ENCODE results near the gene CACNA2D2. TPM values are rescaled to one million over a fixed set of nuclear protein-coding genes. Genes with fewer than 3 reads are reported as not detected.

The CACNA2D2 gene
- total and polyA plus RNA-seq, 9 donors: 0.95 to 8.6 (median 3.8) TPM

- intact Hi-C loops (cut with DNase I): loop anchor here in 2 of 4 donors (5.0 to 10.0 kb wide), 2 partner anchors 107 to 109 kb away; no protein-coding TSS in a partner anchor
- WGBS, 3 donors: 24 to 31% (median 28%) methylated on average over 12 of the region's 12 CpGs
- Histone ChIP-seq H3K9me3 (no peaks in the 10 kb centered on the region), H3K4me1 (ENCODE audit: insufficient read depth) (no peaks in the 10 kb centered on the region), H3K27ac (no peak overlapping the region), H3K4me3 (no peak overlapping the region), H3K36me3 (no peaks in the 10 kb centered on the region), H3K27me3 (no peaks in the 10 kb centered on the region)
- DNase-seq: no peak
- no peak for TF ChIP-seq POLR2A (IDR thresholded peaks at IDR 0.05)
- TF ChIP-seq, protein P1, sequence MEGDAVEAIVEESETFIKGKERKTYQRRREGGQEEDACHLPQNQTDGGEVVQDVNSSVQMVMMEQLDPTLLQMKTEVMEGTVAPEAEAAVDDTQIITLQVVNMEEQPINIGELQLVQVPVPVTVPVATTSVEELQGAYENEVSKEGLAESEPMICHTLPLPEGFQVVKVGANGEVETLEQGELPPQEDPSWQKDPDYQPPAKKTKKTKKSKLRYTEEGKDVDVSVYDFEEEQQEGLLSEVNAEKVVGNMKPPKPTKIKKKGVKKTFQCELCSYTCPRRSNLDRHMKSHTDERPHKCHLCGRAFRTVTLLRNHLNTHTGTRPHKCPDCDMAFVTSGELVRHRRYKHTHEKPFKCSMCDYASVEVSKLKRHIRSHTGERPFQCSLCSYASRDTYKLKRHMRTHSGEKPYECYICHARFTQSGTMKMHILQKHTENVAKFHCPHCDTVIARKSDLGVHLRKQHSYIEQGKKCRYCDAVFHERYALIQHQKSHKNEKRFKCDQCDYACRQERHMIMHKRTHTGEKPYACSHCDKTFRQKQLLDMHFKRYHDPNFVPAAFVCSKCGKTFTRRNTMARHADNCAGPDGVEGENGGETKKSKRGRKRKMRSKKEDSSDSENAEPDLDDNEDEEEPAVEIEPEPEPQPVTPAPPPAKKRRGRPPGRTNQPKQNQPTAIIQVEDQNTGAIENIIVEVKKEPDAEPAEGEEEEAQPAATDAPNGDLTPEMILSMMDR (IDR thresholded peaks at IDR 0.05): no peak
- TF ChIP-seq EP300 (IDR thresholded peaks at IDR 0.05): no peak
These were observed 67.9 kb downstream of the CACNA2D2 start for GRCh38 chr3:50435371-50436113.

DNA sequence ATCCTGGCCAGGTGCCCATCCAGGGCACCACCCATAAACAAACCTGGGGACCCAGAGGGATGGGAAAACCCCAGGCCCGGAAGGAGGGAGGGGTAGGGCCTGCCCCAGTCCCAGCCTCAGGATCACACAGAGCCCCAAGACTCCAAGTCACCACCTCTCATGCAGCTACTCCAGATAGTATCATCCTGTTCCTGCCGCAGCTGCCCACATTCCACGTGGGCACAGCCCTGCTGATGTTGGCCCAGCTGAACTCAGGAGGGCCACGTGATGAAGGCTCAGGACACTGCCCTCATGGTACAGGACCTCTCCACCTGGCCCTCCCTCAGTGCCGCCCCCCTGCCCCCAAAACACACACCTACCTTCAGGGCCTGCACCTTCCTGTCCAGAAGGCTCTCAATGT, 69.5 kb downstream of the CACNA2D2 start:
- 77 to 85% (median 83%) methylated on average over 4 to 5 of the region's 5 CpGs for WGBS, 3 donors
- intact Hi-C loops (cut with DNase I): loop anchor here in 1 of 4 donors (10.0 kb wide), 1 partner anchor 111 kb away; no protein-coding TSS in a partner anchor
- DNase-seq: no peak
- Histone ChIP-seq H3K9me3 (no peaks in the 10 kb centered on the region), H3K4me1 (ENCODE audit: insufficient read depth) (no peaks in the 10 kb centered on the region), H3K4me3 (no peak overlapping the region), H3K27me3 (no peaks in the 10 kb centered on the region), H3K27ac (no peak overlapping the region), H3K36me3 (no peaks in the 10 kb centered on the region)
- TF ChIP-seq, protein P1 (IDR thresholded peaks at IDR 0.05): no peak
- TF ChIP-seq EP300 (IDR thresholded peaks at IDR 0.05) (no peak), POLR2A (IDR thresholded peaks at IDR 0.05) (no peak)

GRCh38 chr3:50430950-50431435, 72.4 kb downstream of the CACNA2D2 start:
- intact Hi-C loops (cut with DNase I): loop anchor here in 1 of 4 donors (10.0 kb wide), 1 partner anchor 114 kb away; no protein-coding TSS in a partner anchor
- 46 to 69% (median 62%) methylated on average over 4 of the region's 4 CpGs for WGBS, 3 donors
- H3K27ac ChIP-seq: no peak overlapping the region
- no peaks in the 10 kb centered on the region for H3K9me3 ChIP-seq
- H3K4me1 ChIP-seq (ENCODE audit: insufficient read depth): no peaks in the 10 kb centered on the region
- H3K4me3 ChIP-seq: no peak overlapping the region
- H3K27me3 ChIP-seq: no peaks in the 10 kb centered on the region
- H3K36me3 ChIP-seq: no peaks in the 10 kb centered on the region
- no peak for DNase-seq
- no peak for TF ChIP-seq POLR2A (IDR thresholded peaks at IDR 0.05)
- TF ChIP-seq EP300 (IDR thresholded peaks at IDR 0.05): no peak
- TF ChIP-seq, protein P1 (IDR thresholded peaks at IDR 0.05): no peak

DNA sequence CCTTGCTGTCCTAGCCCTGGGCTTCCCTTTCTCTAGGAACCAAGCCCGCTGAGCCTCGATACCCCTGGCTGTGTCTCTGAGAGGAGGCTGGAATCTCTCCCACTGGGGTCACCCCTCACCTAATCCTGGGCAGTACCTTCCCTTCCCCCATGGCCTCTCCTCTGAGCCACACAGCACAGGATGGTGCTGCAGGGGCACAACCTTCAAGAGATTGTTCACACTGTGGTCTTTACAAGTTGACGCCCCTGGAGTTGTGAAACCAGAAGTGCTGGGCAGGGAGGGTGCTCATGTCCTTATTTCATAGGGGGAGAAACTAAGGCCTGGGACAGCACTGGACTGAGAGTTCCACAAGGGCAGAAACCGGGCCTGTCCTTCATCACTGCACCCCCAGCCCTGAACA, 73.2 kb downstream of the CACNA2D2 start:
- no peaks in the 10 kb centered on the region for H3K4me1 ChIP-seq (ENCODE audit: insufficient read depth)
- no peaks in the 10 kb centered on the region for H3K36me3 ChIP-seq
- no peaks in the 10 kb centered on the region for H3K9me3 ChIP-seq
- 81 to 87% (median 83%) methylated on average over 4 of the region's 4 CpGs for WGBS, 3 donors
- H3K27me3 ChIP-seq: no peaks in the 10 kb centered on the region
- no peak for TF ChIP-seq POLR2A (IDR thresholded peaks at IDR 0.05)
- TF ChIP-seq EP300 (IDR thresholded peaks at IDR 0.05): no peak
- TF ChIP-seq, protein P1 (IDR thresholded peaks at IDR 0.05): no peak
- no peak for DNase-seq
- no peak overlapping the region for H3K27ac ChIP-seq
- no peak overlapping the region for H3K4me3 ChIP-seq
- intact Hi-C loops (cut with DNase I): loop anchor here in 1 of 4 donors (10.0 kb wide), 1 partner anchor 115 kb away; no protein-coding TSS in a partner anchor
